H9 (cell line): ENCODE results near the gene FOXP4. TPM values are rescaled to one million over a fixed set of nuclear protein-coding genes. Genes with fewer than 3 reads are reported as not detected.

ENCODE experiments used
- DNase-seq: peaks from one replicate; pipeline ENCODE4 v3.0.0-alpha.2; 2017
- H2AFZ ChIP-seq: one replicate; pipeline ENCODE4 v1.6.1; 2013; ENCODE audit warnings: mild to moderate bottlenecking, low read length, control low read depth, moderate library complexity
- H2AK5ac ChIP-seq: 2 replicates; pipeline ENCODE4 v1.6.1; 2013; ENCODE audit warnings: low read length, control low read depth, mixed read lengths; ENCODE audit not compliant: insufficient read length
- H2BK120ac ChIP-seq: one replicate; pipeline ENCODE4 v1.6.1; 2013; ENCODE audit warnings: low read depth, mild to moderate bottlenecking, low read length, control low read depth, inconsistent platforms; ENCODE audit not compliant: poor library complexity, severe bottlenecking
- H2BK12ac ChIP-seq: 2 replicates; pipeline ENCODE4 v1.6.1; 2013; ENCODE audit warnings: low read length, control low read depth, mixed read lengths, low read depth; ENCODE audit not compliant: insufficient read length
- H2BK15ac ChIP-seq: 2 replicates; pipeline ENCODE4 v1.6.1; 2013; ENCODE audit warnings: low read depth, low read length, control low read depth
- H2BK20ac ChIP-seq: one replicate; pipeline ENCODE4 v1.6.1; 2013; ENCODE audit warnings: low read depth, mild to moderate bottlenecking, low read length, control low read depth, inconsistent platforms; ENCODE audit not compliant: poor library complexity, severe bottlenecking
- H2BK5ac ChIP-seq: 2 replicates; pipeline ENCODE4 v1.6.1; 2013; ENCODE audit warnings: low read length, control low read depth, mixed read lengths; ENCODE audit not compliant: insufficient read length
- H3K14ac ChIP-seq: 2 replicates; pipeline ENCODE4 v1.6.1; 2013; ENCODE audit warnings: low read length, control low read depth; ENCODE audit not compliant: insufficient read depth
- H3K18ac ChIP-seq: 2 replicates; pipeline ENCODE4 v1.6.1; 2013; ENCODE audit warnings: low read depth, mild to moderate bottlenecking, mixed read lengths, low read length, control low read depth; ENCODE audit not compliant: insufficient read length
- H3K23ac ChIP-seq: 2 replicates; pipeline ENCODE4 v1.6.1; 2013; ENCODE audit warnings: low read length, control low read depth, mixed read lengths, low read depth; ENCODE audit not compliant: insufficient read length
- H3K23me2 ChIP-seq: 2 replicates; pipeline ENCODE4 v1.6.1; 2013; ENCODE audit warnings: low read depth, mild to moderate bottlenecking, mixed read lengths, low read length, control low read depth; ENCODE audit not compliant: insufficient read length, poor library complexity, severe bottlenecking
- H3K27ac ChIP-seq: 2 replicates; pipeline ENCODE4 v1.5.1; 2013; ENCODE audit warnings: low read length, control low read depth, mixed read lengths, low read depth; ENCODE audit not compliant: insufficient read length
- H3K27me3 ChIP-seq: 2 replicates; pipeline ENCODE4 v1.6.1; 2013; ENCODE audit warnings: low read length, control low read depth, inconsistent platforms; ENCODE audit not compliant: insufficient read depth
- H3K4ac ChIP-seq: 2 replicates; pipeline ENCODE4 v1.6.1; 2013; ENCODE audit warnings: low read depth, mild to moderate bottlenecking, control low read depth, inconsistent platforms, low read length, moderate library complexity
- H3K4me1 ChIP-seq: 2 replicates; pipeline ENCODE4 v1.6.1; 2013; ENCODE audit warnings: low read length, control low read depth, inconsistent platforms; ENCODE audit not compliant: insufficient read depth
- H3K4me2 ChIP-seq: 2 replicates; pipeline ENCODE4 v1.6.1; 2013; ENCODE audit warnings: low read length, control low read depth, mixed read lengths; ENCODE audit not compliant: insufficient read length, insufficient read depth
- H3K56ac ChIP-seq: 2 replicates; pipeline ENCODE4 v1.6.1; 2013; ENCODE audit warnings: low read depth, mild to moderate bottlenecking, mixed read lengths, low read length, control low read depth; ENCODE audit not compliant: insufficient read length
- H3K79me1 ChIP-seq: 2 replicates; pipeline ENCODE4 v1.6.1; 2013; ENCODE audit warnings: low read depth, mild to moderate bottlenecking, moderate library complexity, low read length, control low read depth, inconsistent platforms; ENCODE audit not compliant: insufficient read depth, poor library complexity, severe bottlenecking
- H3K79me2 ChIP-seq: 2 replicates; pipeline ENCODE4 v1.6.1; 2013; ENCODE audit warnings: low read length, control low read depth, inconsistent platforms; ENCODE audit not compliant: insufficient read depth
- H3K9ac ChIP-seq: 2 replicates; pipeline ENCODE4 v1.6.1; 2013; ENCODE audit warnings: low read length, control low read depth, mixed read lengths; ENCODE audit not compliant: insufficient read length; ENCODE audit errors: extremely low read depth
- H3K9me3 ChIP-seq: one replicate; pipeline ENCODE4 v1.6.1; 2013; ENCODE audit warnings: low read depth, low read length, inconsistent platforms; ENCODE audit not compliant: control insufficient read depth
- H3T11ph ChIP-seq: one replicate; pipeline ENCODE4 v1.6.1; 2013; ENCODE audit warnings: mild to moderate bottlenecking, low read length, control low read depth, inconsistent platforms
- H4K20me1 ChIP-seq: one replicate; pipeline ENCODE4 v1.6.1; 2013; ENCODE audit not compliant: control insufficient read depth, insufficient read length, insufficient read depth
- H4K5ac ChIP-seq: 2 replicates; pipeline ENCODE4 v1.6.1; 2013; ENCODE audit warnings: low read depth, mild to moderate bottlenecking, mixed read lengths, low read length, control low read depth; ENCODE audit not compliant: insufficient read length
- H4K8ac ChIP-seq: replicated peaks from 2 replicates; pipeline ENCODE4 v1.6.1; 2013; ENCODE audit warnings: low read length, control low read depth, mixed read lengths, low read depth; ENCODE audit not compliant: insufficient read length
- H4K91ac ChIP-seq: 2 replicates; pipeline ENCODE4 v1.6.1; 2013; ENCODE audit warnings: low read depth, mild to moderate bottlenecking, moderate library complexity, mixed read lengths, low read length, control low read depth; ENCODE audit not compliant: insufficient read length
- H3K27ac Mint-ChIP-seq, 3 experiments: 2 replicates in 2 of 3; 3 replicates in 1 of 3; pipeline ENCODE4 v1.8.0; 2020 to 2021; ENCODE audit warnings: mixed read lengths in 3 of 3, mild to moderate bottlenecking in 1 of 3, moderate library complexity in 1 of 3
- H3K27me3 Mint-ChIP-seq: 2 replicates; pipeline ENCODE4 v1.8.0; 2021; ENCODE audit warnings: low read depth, mild to moderate bottlenecking, moderate library complexity, mixed read lengths
- H3K36me3 Mint-ChIP-seq, 3 experiments: 2 replicates in 2 of 3; 3 replicates in 1 of 3; pipeline ENCODE4 v1.8.0; 2020 to 2021; ENCODE audit warnings: low read depth in 3 of 3, mixed read lengths in 3 of 3; ENCODE audit not compliant: insufficient read depth in 1 of 3
- H3K4me1 Mint-ChIP-seq, 2 experiments: 2 replicates each; pipeline ENCODE4 v1.8.0; 2020; ENCODE audit warnings: mixed read lengths in 2 of 2
- H3K4me3 Mint-ChIP-seq, 2 experiments: 2 replicates in 1 of 2; 3 replicates in 1 of 2; pipeline ENCODE4 v1.8.0; 2020 to 2021; ENCODE audit warnings: mild to moderate bottlenecking in 2 of 2, mixed read lengths in 2 of 2, moderate library complexity in 1 of 2
- H3K9me3 Mint-ChIP-seq, 2 experiments: 2 replicates in 1 of 2; 3 replicates in 1 of 2; pipeline ENCODE4 v1.8.0; 2020; ENCODE audit warnings: mild to moderate bottlenecking in 2 of 2, mixed read lengths in 2 of 2, moderate library complexity in 1 of 2
- CTCF ChIP-seq: fragments of 200-600 bp; sonication (generic); conservative IDR thresholded peaks from 3 replicates; pipeline ENCODE4 v1.8.0; 2021; ENCODE audit warnings: antibody characterized with exemption, mild to moderate bottlenecking
- WGBS: extraction: QIAGEN DNeasy Blood & Tissue Kit; methylation state at CpG from one replicate; pipeline ENCODE4 v1.1.7; 2013; ENCODE audit warnings: missing lambda C conversion rate, low lambda C conversion rate, mixed read lengths; ENCODE audit not compliant: insufficient read length; ENCODE audit errors: extremely low coverage; 5-methylcytosine and 5-hydroxymethylcytosine counted together
- total RNA-seq: library from RNA; stranded (reverse); gene quantifications from 2 replicates; pipeline ENCODE4 v1.2.1, GENCODE V29; 2021

FOXP4 gene
- total RNA-seq, 1 experiment from 2014 or later = 18.2 TPM

- Histone ChIP-seq H2BK120ac (no peak overlapping the region), H3K4me2 (no peak overlapping the region), H3K18ac (no peak overlapping the region), H2BK5ac (no peak overlapping the region), H3K79me2 (no peaks in the 10 kb centered on the region), H4K5ac (no peak overlapping the region), H3K23me2 (no peaks in the 10 kb centered on the region), H2BK20ac (no peak overlapping the region), H2BK12ac (no peak overlapping the region), H3T11ph (no peak overlapping the region), H3K27ac (no peak overlapping the region), H3K23ac (no peak overlapping the region), H3K4me1 (no peaks in the 10 kb centered on the region), H2AK5ac (no peak overlapping the region), H4K20me1 (no peaks in the 10 kb centered on the region), H3K79me1 (no peaks in the 10 kb centered on the region), H3K14ac (no peak overlapping the region), H2BK15ac (no peak overlapping the region), H4K8ac (no peak overlapping the region), H3K56ac (no peak overlapping the region), H3K4ac (no peak overlapping the region), H3K27me3 (no peaks in the 10 kb centered on the region; the same call in 1 of the 2 replicates), H3K9me3 (no peaks in the 10 kb centered on the region), H2AFZ (no peak overlapping the region), H3K9ac (no peak overlapping the region), H4K91ac (no peak overlapping the region)
- H3K9me3 Mint-ChIP-seq = no peaks in the 10 kb centered on the region
- no peak for DNase-seq
- no peak for TF ChIP-seq CTCF
- no peak overlapping the region; a peak in 2 of 7 replicates for H3K27ac Mint-ChIP-seq
- H3K27me3 Mint-ChIP-seq = peaks cover 67% of the 10 kb centered on the region
- H3K4me3 Mint-ChIP-seq = no peak overlapping the region
- H3K36me3 Mint-ChIP-seq = no peaks in the 10 kb centered on the region
- no CpG with 5 or more reads among the region's 3 CpGs for WGBS
- peaks cover 15 to 41% of the 10 kb centered on the region in 2 experiments for H3K4me1 Mint-ChIP-seq
Measured at GRCh38 chr6:41519305-41519744, 26.9 kb upstream of the FOXP4 start.
